Stomach (tissue), 4 donors: ENCODE data around the gene IPMK.

Experiments used
- EP300 ChIP-seq: sonication (generic); formaldehyde crosslinking; IDR thresholded peaks from one replicate; pipeline ENCODE4 v1.6.1; 2017; ENCODE audit warnings: antibody characterized with exemption
- POLR2A ChIP-seq, 4 donors: fragments of 450-650 bp; IDR thresholded peaks; one replicate each; pipeline ENCODE4 v1.6.1; 2016; ENCODE audit warnings: antibody characterized with exemption in 4 of 4, control low read depth in 2 of 4, mild to moderate bottlenecking in 1 of 4, moderate library complexity in 1 of 4
- POLR2AphosphoS5 ChIP-seq, 3 donors: sonication (generic); formaldehyde crosslinking; IDR thresholded peaks; one replicate each; pipeline ENCODE4 v1.6.1; 2016; ENCODE audit warnings: antibody characterized with exemption in 3 of 3
- TF ChIP-seq, protein P1 (sequence below), 7 experiments: fragments of 450-650 bp in 4 of 7; fragments of 200-600 bp in 3 of 7; sonication (generic) in 3 of 7; IDR thresholded peaks; one replicate each; pipeline ENCODE4 v1.5.1; 2016 to 2019; ENCODE audit warnings: antibody characterized with exemption in 7 of 7, control low read depth in 2 of 7, mild to moderate bottlenecking in 1 of 7

DNA sequence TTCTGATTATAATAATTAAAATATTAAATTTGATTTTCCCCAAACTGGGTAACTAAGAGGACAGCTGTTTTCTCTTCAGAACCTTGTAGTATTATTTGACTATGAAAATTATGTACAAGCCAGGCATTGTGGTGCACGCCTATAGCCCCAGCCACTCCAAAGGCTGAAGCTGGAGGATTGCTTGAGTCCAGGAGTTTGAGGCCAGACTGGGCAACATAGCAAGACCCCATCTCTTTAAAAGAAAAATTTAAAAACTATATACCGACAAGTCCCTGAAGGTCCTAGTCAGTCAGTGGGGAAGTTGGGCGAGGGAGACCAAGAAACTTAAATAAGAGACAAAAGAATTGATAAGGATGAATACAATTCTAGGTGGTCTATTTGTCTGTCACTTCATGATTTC is 40.0 kb upstream of the IPMK start:
- no peak for TF ChIP-seq POLR2AphosphoS5 (IDR thresholded peaks at IDR 0.05)
- no peak for TF ChIP-seq POLR2A (IDR thresholded peaks at IDR 0.05)
- no peak for TF ChIP-seq EP300
- TF ChIP-seq, protein P1, sequence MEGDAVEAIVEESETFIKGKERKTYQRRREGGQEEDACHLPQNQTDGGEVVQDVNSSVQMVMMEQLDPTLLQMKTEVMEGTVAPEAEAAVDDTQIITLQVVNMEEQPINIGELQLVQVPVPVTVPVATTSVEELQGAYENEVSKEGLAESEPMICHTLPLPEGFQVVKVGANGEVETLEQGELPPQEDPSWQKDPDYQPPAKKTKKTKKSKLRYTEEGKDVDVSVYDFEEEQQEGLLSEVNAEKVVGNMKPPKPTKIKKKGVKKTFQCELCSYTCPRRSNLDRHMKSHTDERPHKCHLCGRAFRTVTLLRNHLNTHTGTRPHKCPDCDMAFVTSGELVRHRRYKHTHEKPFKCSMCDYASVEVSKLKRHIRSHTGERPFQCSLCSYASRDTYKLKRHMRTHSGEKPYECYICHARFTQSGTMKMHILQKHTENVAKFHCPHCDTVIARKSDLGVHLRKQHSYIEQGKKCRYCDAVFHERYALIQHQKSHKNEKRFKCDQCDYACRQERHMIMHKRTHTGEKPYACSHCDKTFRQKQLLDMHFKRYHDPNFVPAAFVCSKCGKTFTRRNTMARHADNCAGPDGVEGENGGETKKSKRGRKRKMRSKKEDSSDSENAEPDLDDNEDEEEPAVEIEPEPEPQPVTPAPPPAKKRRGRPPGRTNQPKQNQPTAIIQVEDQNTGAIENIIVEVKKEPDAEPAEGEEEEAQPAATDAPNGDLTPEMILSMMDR (IDR thresholded peaks at IDR 0.05) = no peak
